ENCODE results near the gene PRKCE. TPM values are rescaled to one million over a fixed set of nuclear protein-coding genes. Genes with fewer than 3 reads are reported as not detected.
A peak's percentile ranks its signal among the peaks of the same experiment; 100 is the strongest.

Gene PRKCE
- total RNA-seq, 1 donor from 2014 or later, result 34.1 TPM

GRCh38 chr2:46175419-46175818, 523.9 kb downstream of the PRKCE start:
- DNase-seq (ENCODE audit: low spot score), result no peak

- DNase-seq (ENCODE audit: low spot score), result peak; percentile 64
Observed at GRCh38 chr2:46177461-46178089, 526.1 kb downstream of the PRKCE start.

GRCh38 chr2:46179037-46179621, 527.7 kb downstream of the PRKCE start:
- peak; percentile 89 for DNase-seq (ENCODE audit: low spot score)

GRCh38 chr2:46180189-46180588, 528.7 kb downstream of the PRKCE start:
- DNase-seq (ENCODE audit: low spot score), result peak; percentile 64

- DNase-seq (ENCODE audit: low spot score), result no peak
Observed at GRCh38 chr2:46181306-46181705, 529.8 kb downstream of the PRKCE start.

- peak; percentile 85 for DNase-seq (ENCODE audit: low spot score)
Observed at GRCh38 chr2:46181789-46182530, 530.5 kb downstream of the PRKCE start.

- DNase-seq (ENCODE audit: low spot score), result no peak
Observed at GRCh38 chr2:46183426-46183825, 532.0 kb downstream of the PRKCE start.

GRCh38 chr2:46184794-46185583, 533.5 kb downstream of the PRKCE start:
- DNase-seq (ENCODE audit: low spot score), result peak; percentile 67

GRCh38 chr2:46187112-46187618, 535.7 kb downstream of the PRKCE start:
- DNase-seq (ENCODE audit: low spot score), result no peak

- no peak for DNase-seq (ENCODE audit: low spot score)
Observed at GRCh38 chr2:46188041-46188716, 536.7 kb downstream of the PRKCE start.

GRCh38 chr2:46193356-46193755, 541.9 kb downstream of the PRKCE start:
- DNase-seq (ENCODE audit: low spot score), result no peak

- DNase-seq (ENCODE audit: low spot score), result no peak
Observed at GRCh38 chr2:46193855-46194254, 542.4 kb downstream of the PRKCE start.

GRCh38 chr2:46194856-46195255, 543.4 kb downstream of the PRKCE start:
- no peak for DNase-seq (ENCODE audit: low spot score)

GRCh38 chr2:46195819-46196218, 544.3 kb downstream of the PRKCE start:
- DNase-seq (ENCODE audit: low spot score), result no peak

- no peak for DNase-seq (ENCODE audit: low spot score)
Observed at GRCh38 chr2:46196871-46197462, 545.5 kb downstream of the PRKCE start.

GRCh38 chr2:46197672-46198071, 546.2 kb downstream of the PRKCE start:
- no peak for DNase-seq (ENCODE audit: low spot score)

- no peak for DNase-seq (ENCODE audit: low spot score)
Observed at GRCh38 chr2:46198164-46198883, 546.8 kb downstream of the PRKCE start.

- DNase-seq (ENCODE audit: low spot score), result no peak
Observed at GRCh38 chr2:46198966-46199365, 547.5 kb downstream of the PRKCE start.

- no peak for DNase-seq (ENCODE audit: low spot score)
Observed at GRCh38 chr2:46200100-46200690, 548.7 kb downstream of the PRKCE start.

All from mesenteric fat pad (tissue), 1 donor.